Stimulated activated CD8-positive, alpha-beta memory T cell treated with anti-CD3 and anti-CD28 coated beads, Interleukin-2, amount 100 ng/mL, for 48 hours (primary cell): ENCODE measurements around the gene MAX.
"Not testable (repeated sequence)": the region's sequence is repeated elsewhere in the genome, so short reads cannot be mapped to it uniquely, and the experiment has no call there.

Source experiments
- DNase-seq, 2 donors: peaks; one replicate each; pipeline ENCODE4 v3.0.0-alpha.2; 2020; ENCODE audit warnings: low read depth in 2 of 2

Gene MAX

GRCh38 chr14:65035049-65035448 is 67.3 kb downstream of the MAX start:
- no peak for DNase-seq

GRCh38 chr14:65034021-65034420 is 68.3 kb downstream of the MAX start:
- no peak for DNase-seq

- DNase-seq = no peak
Measured at GRCh38 chr14:65033181-65033580, 69.1 kb downstream of the MAX start.

GRCh38 chr14:65032319-65032718 is 70.0 kb downstream of the MAX start:
- DNase-seq = no peak

GRCh38 chr14:65031321-65031720 is 71.0 kb downstream of the MAX start:
- not testable (repeated sequence) for DNase-seq

GRCh38 chr14:65028937-65029336 is 73.4 kb downstream of the MAX start:
- no peak for DNase-seq

- DNase-seq = no peak
Measured at GRCh38 chr14:65027127-65027799, 75.1 kb downstream of the MAX start.

GRCh38 chr14:65026526-65026925 is 75.8 kb downstream of the MAX start:
- no peak for DNase-seq

- no peak for DNase-seq
Measured at GRCh38 chr14:65025818-65026217, 76.5 kb downstream of the MAX start.
